OCI-LY1 (cell line): ENCODE results near the gene IQCF2.
"Not testable (repeated sequence)": the region's sequence is repeated elsewhere in the genome, so short reads cannot be mapped to it uniquely, and the experiment has no call there.

Experiments
- H2AFZ ChIP-seq: fragments of 200-600 bp; sonication (generic), shearing (Covaris generic); 2 replicates; pipeline ENCODE4 v1.6.0; 2014; ENCODE audit warnings: antibody characterized with exemption, mild to moderate bottlenecking, low read length
- H3F3A ChIP-seq: fragments of 200-600 bp; sonication (generic), shearing (Covaris generic); 2 replicates; pipeline ENCODE4 v1.6.0; 2014; ENCODE audit warnings: mild to moderate bottlenecking, antibody characterized with exemption, low read length, moderate library complexity; ENCODE audit not compliant: insufficient read depth
- H3K27ac ChIP-seq: fragments of 200-600 bp; sonication (generic); 2 replicates; pipeline ENCODE4 v1.5.1; 2014; ENCODE audit warnings: low read length, mixed run types, mild to moderate bottlenecking, low read depth; ENCODE audit not compliant: poor library complexity, severe bottlenecking
- H3K27me3 ChIP-seq: fragments of 200-600 bp; sonication (generic); 2 replicates; pipeline ENCODE4 v1.6.0; 2014; ENCODE audit warnings: antibody characterized with exemption, mild to moderate bottlenecking, low read length, moderate library complexity; ENCODE audit not compliant: insufficient read depth
- H3K36me3 ChIP-seq: fragments of 200-600 bp; sonication (generic); 2 replicates; pipeline ENCODE4 v1.6.1; 2014; ENCODE audit warnings: mild to moderate bottlenecking, antibody characterized with exemption, low read length, moderate library complexity, mixed read lengths; ENCODE audit not compliant: insufficient read depth
- H3K4me1 ChIP-seq: fragments of 200-600 bp; sonication (generic); 2 replicates; pipeline ENCODE4 v1.5.1; 2014; ENCODE audit warnings: mild to moderate bottlenecking, low read length, moderate library complexity; ENCODE audit not compliant: insufficient read depth, severe bottlenecking
- H3K4me2 ChIP-seq: fragments of 200-600 bp; sonication (generic), shearing (Covaris generic); 2 replicates; pipeline ENCODE4 v1.6.1; 2014; ENCODE audit warnings: low read length
- H3K4me3 ChIP-seq: fragments of 200-600 bp; sonication (generic); 2 replicates; pipeline ENCODE4 v1.5.1; 2014; ENCODE audit warnings: low read length, low read depth, mild to moderate bottlenecking, mixed read lengths; ENCODE audit not compliant: poor library complexity, severe bottlenecking
- H3K79me2 ChIP-seq: fragments of 200-600 bp; shearing (Covaris generic); 2 replicates; pipeline ENCODE4 v1.6.1; 2016; ENCODE audit warnings: mixed run types, low read length, mixed read lengths; ENCODE audit not compliant: insufficient read depth
- H3K9ac ChIP-seq: fragments of 200-600 bp; sonication (generic), shearing (Covaris generic); 2 replicates; pipeline ENCODE4 v1.6.1; 2014; ENCODE audit warnings: mild to moderate bottlenecking, low read length, mixed read lengths
- H3K9me2 ChIP-seq: fragments of 200-600 bp; sonication (generic), shearing (Covaris generic); 2 replicates; pipeline ENCODE4 v1.6.1; 2014; ENCODE audit warnings: low read depth, mild to moderate bottlenecking, low read length, mixed read lengths
- H3K9me3 ChIP-seq: fragments of 200-600 bp; shearing (Covaris generic); 2 replicates; pipeline ENCODE4 v1.6.1; 2014; ENCODE audit warnings: low read length, mixed read lengths
- H4K20me1 ChIP-seq: fragments of 200-600 bp; sonication (generic), shearing (Covaris generic); 2 replicates; pipeline ENCODE4 v1.6.0; 2016; ENCODE audit warnings: mild to moderate bottlenecking, low read length; ENCODE audit not compliant: insufficient read depth
- CTCF ChIP-seq: fragments of 200-600 bp; sonication (generic), shearing (Covaris generic); IDR thresholded peaks from 2 replicates; pipeline ENCODE4 v1.5.1; 2017; ENCODE audit warnings: mild to moderate bottlenecking, antibody characterized with exemption, low read length, moderate library complexity, mixed read lengths
- EZH2 ChIP-seq: fragments of 200-600 bp; sonication (generic), shearing (Covaris generic); IDR thresholded peaks from 2 replicates; pipeline ENCODE4 v1.8.0; 2017; ENCODE audit warnings: borderline replicate concordance, mixed run types, mild to moderate bottlenecking, antibody characterized with exemption, low read length, moderate library complexity, mixed read lengths

IQCF2 gene

DNA sequence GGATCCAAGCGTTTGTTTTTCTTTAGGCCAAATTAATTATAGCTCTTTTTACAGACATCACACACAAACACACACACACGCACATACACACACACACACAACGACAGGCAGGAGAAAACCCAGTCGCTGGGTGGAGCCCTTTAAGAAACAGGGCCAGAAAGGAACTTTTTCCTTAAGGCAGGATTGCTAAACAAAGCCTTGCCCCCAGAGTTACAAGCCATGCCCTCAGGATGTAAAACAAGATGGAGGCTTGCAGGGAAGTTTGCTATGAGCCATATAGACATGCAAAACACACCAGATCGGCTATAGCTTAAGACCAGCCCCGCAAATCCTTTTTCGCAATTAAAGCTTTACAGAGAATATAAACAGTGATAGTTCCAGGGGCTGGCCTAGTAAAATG lies 16.3 kb upstream of the IQCF2 start:
- H3K9ac ChIP-seq, result no peak overlapping the region
- no peaks in the 10 kb centered on the region for H3F3A ChIP-seq
- H3K9me2 ChIP-seq, result no peaks in the 10 kb centered on the region; the same call in 1 of the 2 replicates
- H3K27me3 ChIP-seq, result no peaks in the 10 kb centered on the region; the same call in 1 of the 2 replicates
- TF ChIP-seq EZH2, result no peak
- TF ChIP-seq CTCF, result no peak
- H3K4me1 ChIP-seq, result no peaks in the 10 kb centered on the region
- H2AFZ ChIP-seq, result no peak overlapping the region
- no peaks in the 10 kb centered on the region for H3K36me3 ChIP-seq
- no peak overlapping the region for H3K4me2 ChIP-seq
- no peaks in the 10 kb centered on the region for H3K9me3 ChIP-seq
- H3K79me2 ChIP-seq, result no peaks in the 10 kb centered on the region
- no peaks in the 10 kb centered on the region for H4K20me1 ChIP-seq
- no peak overlapping the region for H3K4me3 ChIP-seq
- H3K27ac ChIP-seq, result no peak overlapping the region

GRCh38 chr3:51855411-51855810 lies 6.0 kb upstream of the IQCF2 start:
- H3K9ac ChIP-seq, H4K20me1 ChIP-seq, H3K4me1 ChIP-seq, H3K4me2 ChIP-seq, H2AFZ ChIP-seq, H3F3A ChIP-seq, H3K9me2 ChIP-seq, H3K9me3 ChIP-seq, H3K27me3 ChIP-seq, H3K79me2 ChIP-seq, H3K4me3 ChIP-seq, H3K36me3 ChIP-seq, H3K27ac ChIP-seq: not testable (repeated sequence)

DNA sequence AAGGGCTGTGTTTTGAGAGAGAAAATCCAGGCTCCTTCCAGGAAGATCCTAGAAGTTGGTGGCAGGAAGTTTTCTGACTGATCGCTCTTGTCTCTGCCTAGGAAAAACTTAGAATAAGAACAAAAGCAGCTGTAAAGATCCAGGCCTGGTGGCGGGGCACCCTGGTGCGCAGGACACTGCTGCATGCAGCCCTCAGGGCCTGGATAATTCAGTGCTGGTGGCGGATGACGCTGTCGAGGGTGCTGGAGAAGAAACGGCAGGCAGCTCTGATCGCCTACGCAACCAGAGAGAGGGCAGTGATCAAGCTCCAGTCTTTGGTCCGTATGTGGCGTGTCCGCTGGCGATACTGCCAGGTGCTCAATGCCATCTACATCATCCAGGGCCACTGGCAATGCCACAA lies 1.5 kb downstream of the IQCF2 start:
- Histone ChIP-seq H3K36me3 (no peaks in the 10 kb centered on the region; the same call in 1 of the 2 replicates), H4K20me1 (no peaks in the 10 kb centered on the region), H2AFZ (no peak overlapping the region), H3K4me1 (no peaks in the 10 kb centered on the region), H3K4me2 (no peak overlapping the region), H3K9ac (no peak overlapping the region), H3K9me2 (no peaks in the 10 kb centered on the region), H3K27ac (no peak overlapping the region), H3K27me3 (no peaks in the 10 kb centered on the region), H3K4me3 (no peak overlapping the region), H3K9me3 (no peaks in the 10 kb centered on the region), H3F3A (no peaks in the 10 kb centered on the region), H3K79me2 (no peaks in the 10 kb centered on the region)
- TF ChIP-seq EZH2 (no peak), CTCF (no peak)

DNA sequence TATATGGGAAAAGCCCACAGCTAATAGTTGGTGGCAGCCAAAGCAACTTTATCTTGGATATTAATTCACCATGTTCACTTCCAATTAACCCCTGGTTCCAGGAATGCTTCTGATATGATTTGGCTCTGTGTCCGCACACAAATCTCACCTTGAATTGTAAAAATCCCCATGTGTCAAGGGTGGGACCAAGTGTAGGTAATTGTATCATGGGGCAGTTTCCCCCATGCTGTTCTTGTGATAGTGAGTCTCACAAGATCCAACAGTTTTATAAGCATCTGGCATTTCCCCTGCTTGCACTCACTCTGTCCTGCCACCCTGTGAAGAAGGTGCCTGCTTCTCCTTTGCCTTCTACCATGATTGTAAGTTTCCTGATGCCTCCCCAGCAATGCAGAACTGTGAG lies 7.5 kb downstream of the IQCF2 start:
- H3K4me1 ChIP-seq, H3K27ac ChIP-seq, H3K9ac ChIP-seq, H3K9me2 ChIP-seq, H3F3A ChIP-seq, H3K36me3 ChIP-seq, H4K20me1 ChIP-seq, H3K4me3 ChIP-seq, H3K27me3 ChIP-seq, H3K79me2 ChIP-seq, H3K4me2 ChIP-seq, H2AFZ ChIP-seq, H3K9me3 ChIP-seq: not testable (repeated sequence)
